HG03521 (cell line): ENCODE data around the gene LCN6.
"Not testable (repeated sequence)": the region's sequence is repeated elsewhere in the genome, so short reads cannot be mapped to it uniquely, and the experiment has no call there.

Experiments used
- ATAC-seq: cut with Tn5 transposase; IDR thresholded peaks from one replicate; pipeline ENCODE4 v1.9.1; 2021; ENCODE audit warnings: mild to moderate bottlenecking, moderate library complexity; ENCODE audit not compliant: unreplicated experiment

The LCN6 gene

DNA sequence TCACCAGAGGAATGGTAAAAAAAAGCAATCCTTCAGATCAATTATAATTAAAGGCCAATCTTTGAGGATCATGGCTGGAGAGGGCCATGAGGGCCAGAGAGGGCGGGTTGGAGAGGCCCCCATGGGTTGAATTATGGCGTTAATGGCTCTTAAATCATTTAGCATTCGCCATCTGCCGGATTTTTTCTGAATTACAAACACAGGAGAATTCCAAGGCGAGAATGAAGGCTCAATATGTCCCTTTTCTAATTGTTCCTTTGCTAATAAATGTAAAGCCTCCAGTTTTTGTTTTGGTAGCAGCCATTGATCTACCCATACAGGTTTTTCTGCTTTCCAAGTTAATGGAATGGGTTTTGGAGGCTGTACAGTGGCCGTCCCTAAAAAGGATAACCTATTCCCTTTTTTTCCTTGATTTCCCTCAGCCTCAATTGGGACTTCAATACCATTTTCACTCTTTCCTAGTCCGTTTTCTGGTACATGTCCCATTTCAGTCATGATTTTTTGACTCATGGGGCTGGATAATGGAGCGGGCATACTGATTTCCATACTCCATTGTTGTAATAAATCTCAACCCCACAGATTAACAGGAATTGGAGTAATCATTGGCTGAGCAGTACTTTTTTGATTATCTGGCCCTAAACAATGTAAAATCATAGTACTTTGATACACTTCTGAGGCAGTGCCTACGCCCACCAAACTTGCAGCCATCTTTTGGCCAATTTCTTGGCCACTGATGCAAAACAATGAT is 36.1 kb upstream of the LCN6 start:
- no peak for ATAC-seq

DNA sequence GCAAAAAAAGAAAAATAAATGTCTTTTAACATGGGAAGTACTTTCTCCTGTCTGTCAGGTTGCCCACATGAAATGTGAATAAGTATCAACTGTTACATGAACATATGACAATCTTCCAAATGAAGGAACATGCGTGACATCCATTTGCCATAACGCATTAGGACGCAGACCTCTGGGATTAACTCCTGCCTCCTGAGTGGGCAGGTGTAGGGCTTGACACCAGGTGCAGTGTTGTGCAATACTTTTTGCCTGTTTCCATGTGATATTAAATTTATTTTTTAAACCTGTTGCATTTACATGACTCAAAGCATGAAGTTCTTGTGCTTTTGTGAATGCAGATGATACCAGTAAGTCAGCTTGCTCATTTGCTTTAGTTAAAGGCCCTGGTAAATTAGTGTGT is 34.1 kb upstream of the LCN6 start:
- ATAC-seq, result no peak

DNA sequence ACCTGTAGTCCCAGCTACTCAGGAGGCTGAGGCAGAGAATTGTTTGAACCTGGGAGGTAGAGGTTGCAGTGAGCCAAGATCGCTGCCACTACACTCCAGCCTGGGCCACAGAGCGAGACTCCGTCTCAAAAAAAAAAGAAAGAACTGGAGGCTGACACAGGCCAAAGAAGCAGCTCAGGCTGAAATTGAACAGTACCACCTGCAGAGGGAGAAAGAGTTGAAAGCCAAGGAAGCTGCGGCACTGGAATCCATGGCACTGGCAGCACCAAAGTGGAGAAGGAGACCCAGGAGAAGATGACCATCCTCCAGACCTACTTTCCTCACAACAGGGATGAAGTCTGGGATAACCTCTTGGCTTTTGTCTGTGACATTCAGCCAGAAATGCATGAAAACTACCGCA is 31.5 kb upstream of the LCN6 start:
- ATAC-seq, result no peak

DNA sequence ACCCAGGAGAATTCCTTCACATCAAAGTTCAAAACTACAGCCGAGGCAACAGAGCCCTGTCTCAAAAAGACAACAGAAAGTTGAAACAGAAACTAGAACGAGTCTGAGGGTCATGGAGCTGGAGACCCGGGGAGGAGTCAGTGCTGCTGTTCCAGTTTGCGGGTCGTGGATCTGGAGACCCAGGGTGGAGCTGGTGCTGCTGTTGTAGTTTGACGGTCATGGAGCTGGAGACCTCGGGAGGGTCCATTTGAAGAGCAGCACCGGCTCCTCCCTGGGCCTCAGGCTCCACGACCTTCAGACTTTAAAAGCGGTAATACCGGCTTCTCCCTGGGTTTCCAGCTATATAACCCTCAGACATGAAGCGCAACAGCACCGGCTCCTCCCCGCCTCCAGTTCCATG is 29.0 kb upstream of the LCN6 start:
- no peak for ATAC-seq

DNA sequence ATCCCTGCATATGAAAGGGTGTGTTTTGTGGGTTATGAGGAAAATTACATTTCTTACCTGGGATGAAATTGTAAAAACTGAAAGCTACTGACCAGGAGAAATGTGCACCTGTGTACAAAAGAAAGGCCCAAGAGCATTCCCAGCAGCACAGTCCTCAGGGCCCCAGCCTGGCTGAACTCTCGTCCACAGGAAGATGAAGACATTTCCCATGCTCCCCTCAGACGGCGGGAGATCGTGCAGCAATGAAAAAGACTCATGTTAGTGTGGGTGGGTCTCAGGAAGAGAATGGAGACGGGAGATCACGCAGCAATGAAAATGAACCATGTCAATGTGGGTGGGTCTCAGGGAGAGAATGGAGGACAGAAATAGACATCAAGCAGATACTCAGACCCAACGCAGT is 28.6 kb upstream of the LCN6 start:
- ATAC-seq, result no peak

DNA sequence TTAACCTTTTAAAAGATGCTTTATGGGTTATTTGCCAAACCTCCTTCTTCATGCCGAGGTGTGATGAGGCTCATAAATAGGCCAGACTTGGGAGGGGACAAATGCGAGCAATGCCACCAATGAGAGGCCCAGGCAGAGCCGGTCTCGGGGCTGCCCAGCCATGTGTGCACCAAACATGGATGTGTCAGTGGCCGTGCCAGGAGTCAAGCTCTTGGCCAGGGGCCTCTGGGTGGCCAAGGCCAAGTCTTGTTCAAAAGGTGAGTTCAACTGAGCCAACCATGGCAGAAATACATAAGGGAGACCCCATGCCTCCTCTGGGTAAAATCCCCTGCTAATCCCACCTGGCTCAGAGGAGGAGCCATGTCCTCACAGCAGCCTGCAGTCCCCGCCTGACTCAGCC is 26.9 kb upstream of the LCN6 start:
- ATAC-seq, result no peak

DNA sequence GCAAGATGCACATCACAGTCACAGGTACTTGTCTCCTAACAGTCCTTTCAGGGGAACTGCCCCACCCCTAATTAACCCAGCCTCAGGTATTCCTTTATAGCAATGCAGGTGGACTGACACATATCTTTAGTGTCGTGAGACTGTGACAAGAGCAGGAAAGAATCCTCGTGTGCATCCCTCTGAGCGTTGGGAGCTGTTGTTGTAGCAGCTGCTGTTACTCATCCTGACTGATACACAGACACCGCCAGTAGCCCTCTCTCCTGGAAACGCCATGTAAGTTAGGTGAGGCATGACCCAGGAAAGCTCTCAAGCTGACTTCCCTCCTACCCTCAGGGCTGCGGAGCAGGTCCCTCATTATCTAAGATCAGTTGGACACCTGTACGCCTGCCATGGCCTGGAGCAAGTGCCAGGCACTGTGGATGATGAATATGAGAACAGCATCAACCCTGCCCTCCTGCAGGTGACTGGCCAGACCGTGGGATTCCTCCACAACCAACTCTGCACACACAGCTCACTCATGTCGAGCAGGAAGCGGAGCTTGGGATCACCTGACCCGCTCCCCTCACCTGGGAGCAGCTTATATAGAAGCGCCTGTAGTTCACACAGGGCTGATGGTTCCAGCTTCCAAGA is 26.2 kb upstream of the LCN6 start:
- ATAC-seq, result no peak

DNA sequence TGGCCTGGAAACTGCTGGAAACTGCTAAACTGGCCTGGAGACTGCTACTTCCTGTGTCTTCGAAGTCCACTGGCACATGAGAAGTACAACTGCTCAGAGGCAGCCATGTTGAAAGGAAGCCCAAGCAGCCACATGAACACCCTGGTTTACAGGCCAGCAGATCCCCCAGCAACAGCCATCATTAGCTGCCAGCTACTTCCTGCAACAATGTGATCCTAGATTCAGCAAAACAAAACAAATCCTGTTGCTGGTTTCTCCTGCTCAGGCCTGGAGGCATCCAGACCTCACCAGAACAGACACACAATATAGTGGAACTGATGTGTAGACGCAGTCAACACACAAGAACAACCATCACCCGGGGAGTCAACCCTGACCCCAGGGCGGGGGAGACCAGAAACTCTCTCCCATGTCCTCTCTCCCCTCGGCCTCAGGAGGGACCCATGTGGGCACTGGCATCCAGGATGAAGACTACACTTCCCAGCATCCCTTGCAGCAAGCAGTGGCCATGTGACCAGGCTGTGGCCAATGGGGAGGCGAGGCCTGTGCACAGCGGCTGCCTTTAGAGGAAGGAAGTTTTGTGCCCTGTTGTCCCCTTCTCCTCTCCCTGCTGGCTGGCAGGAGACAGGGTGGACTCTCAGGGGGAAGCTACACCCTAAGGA is 25.2 kb upstream of the LCN6 start:
- no peak for ATAC-seq

DNA sequence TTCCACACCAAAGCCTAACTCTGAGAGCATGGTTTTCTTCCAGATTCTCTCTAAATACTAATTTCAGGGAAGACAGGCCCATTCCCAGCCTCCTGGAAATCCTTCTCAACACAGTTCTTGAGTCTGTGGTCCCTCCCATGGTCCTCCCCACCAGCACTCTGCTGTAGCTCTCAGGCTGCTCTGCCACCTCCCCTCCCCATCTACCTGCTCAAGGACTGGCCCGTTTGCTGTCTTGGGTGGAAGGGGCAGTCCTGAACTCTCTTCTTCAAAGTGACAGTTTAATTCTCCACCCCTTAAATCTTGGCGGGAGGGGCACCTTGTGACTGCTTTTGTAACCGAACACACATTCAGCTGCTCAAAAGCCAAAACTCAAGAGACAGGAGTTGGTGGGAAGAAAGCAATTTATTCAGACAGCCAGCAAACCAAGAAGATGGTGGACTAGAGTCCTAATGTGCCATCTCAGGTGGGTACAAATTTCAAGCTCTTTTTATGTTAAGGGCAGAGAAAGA is 23.6 kb upstream of the LCN6 start:
- ATAC-seq, result no peak

DNA sequence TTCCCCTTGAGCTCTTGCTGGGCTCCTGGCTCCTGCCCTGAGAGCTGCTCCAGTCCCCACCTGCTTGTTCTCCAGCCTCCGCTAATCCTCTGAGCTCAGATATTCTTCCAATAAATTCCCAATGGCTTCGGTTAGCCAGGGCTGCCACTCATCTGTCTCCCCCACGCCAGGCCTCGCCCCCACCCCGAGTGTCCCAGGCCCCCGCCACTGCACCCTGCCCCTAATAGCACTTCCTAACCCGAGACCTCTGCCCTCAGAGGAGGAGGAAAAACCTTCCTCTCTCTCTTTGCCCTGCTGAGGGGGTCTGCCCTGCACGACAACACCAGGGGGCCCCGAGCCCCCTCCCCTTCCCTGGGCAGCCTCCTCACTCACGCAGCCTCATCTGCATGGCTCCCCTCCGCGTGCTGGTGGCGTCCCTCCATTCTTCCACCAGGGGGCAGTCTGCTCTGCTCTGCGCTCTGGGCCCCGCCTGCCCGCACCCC is 21.4 kb upstream of the LCN6 start:
- ATAC-seq, result no peak

DNA sequence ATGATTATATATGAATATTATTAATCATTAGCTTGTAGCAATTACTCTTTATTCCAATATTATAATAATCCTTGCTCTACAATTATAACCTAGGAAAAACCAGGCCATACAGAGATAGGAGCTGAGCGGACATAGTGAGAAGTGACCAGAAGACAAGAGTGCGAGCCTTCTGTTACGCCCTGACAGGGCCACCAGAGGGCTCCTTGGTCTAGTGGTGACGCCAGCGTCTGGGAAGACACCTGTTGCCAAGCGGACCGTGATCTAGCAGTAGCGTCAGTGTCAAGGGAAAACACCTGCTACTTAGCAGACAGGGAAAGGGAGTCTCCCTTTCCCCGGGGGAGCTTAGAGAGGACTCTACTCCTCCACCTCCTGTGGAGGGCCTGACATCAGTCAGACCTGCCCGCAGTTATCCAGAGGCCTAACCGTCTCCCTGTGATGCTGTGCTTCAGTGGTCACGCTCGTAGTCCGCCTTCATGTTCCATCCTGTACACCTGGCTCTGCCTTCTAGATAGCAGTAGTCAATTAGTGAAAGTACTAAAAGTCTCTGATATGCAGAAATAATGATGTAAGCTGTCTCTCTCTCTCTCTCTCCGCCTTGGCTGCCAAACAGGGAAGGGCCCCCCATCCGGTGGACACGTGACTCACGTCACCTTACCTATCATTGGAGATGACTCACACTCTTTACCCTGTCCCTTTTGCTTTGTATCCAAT is 18.2 kb upstream of the LCN6 start:
- ATAC-seq, result not testable (repeated sequence)

DNA sequence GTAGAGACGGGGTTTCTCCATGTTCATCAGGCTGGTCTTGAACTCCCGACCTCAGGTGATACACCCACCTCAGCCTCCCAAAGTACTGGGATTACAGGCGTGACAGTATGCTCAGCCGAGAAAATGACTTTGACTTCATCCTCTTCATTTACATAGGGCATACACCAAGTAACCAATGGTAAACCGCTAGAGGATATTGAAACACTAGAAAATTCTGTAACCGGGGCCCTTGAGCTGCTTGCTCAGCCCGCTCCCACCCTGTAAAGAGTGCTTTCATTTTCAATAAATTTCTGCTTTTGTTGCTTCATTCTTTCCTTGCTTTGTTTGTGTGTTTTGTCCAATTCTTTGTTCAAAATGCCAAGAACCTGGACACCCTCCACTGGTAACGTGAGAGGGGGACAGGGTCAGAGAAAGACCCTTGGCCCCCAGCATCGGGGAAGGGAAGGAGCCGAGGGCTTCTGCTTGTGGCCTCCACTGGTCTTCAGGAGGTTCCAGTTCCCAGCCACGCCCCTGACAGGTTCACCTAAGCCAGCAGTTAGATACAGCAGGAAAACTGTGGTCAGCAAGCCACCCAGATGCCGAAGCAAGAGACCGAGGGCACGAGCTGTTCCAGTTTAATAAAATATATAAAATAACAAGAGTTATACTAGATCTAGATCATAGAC is 17.6 kb upstream of the LCN6 start:
- ATAC-seq, result not testable (repeated sequence)

DNA sequence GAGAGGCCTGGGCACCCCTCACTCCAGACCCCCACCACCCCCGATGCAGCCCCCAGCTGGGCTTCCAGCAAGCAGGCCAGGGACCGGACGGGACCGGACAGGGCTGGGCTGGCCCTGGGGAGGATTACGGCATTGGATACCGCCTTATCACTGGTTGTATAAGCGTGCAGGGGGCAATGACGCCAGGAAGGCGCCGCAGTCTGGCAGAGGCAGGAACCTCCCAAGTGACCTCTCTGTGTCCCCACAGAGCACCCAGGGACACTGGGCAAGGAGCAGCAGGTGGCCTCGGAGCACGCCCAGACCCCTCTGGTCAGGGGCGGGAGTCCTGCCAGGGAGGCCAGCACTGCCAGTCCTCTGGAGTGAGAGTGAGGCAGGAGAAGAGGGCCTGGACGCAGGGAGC is 16.7 kb upstream of the LCN6 start:
- ATAC-seq, result no peak

DNA sequence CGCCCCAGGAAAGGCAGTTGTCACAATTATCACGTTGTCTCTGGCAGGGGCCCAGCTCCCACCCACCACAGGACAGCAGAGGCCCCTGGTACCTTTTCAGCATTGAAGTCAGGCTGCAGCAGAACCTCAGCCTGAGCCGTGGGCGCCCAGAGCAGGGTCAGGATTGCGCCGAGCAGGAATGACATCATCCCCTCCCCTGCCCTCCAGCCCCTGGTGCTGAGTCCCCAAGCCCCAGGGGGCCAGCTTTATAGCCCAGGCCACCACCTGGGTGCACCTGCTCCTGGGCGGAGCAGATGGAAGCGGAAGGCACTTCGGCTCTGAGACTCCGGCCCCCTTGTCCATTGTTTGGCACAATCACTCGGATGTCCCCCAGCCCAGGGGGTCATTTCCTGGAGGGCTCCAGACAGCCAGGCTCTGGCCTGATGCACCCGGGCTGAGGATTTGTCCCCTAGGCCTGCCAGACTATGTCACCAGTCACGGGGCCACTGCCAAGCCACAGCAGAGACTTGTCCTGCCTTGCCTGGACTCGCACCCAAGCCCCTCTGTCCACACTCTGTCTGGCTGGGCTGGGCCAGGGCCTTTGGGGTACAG is 16.1 kb upstream of the LCN6 start, which contains the start of gene LCN15:
Gene LCN15 (minus strand): TSS at position 218 of the 591 bp plus-strand sequence. CDS start 30 bp downstream, at position 188.
- ATAC-seq, result no peak

DNA sequence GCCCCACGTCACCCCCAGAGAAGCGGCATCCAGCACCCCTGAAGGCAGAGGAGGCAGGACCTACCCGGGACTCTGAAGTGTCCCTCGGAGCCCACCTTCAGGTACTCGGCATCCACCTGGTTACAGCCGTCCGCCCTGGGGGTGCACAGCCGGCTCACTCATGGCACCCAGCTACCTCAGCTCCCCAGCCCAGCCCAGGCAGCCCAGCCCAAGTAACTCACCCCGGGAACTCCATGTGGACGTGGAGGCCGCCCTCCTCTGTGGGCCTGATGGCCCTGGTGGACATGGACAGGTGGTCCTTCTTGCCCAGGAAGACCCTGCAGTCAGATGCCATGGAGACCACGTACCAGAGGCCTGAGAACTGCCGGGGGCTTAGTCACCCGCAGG is 15.3 kb upstream of the LCN6 start:
- no peak for ATAC-seq

DNA sequence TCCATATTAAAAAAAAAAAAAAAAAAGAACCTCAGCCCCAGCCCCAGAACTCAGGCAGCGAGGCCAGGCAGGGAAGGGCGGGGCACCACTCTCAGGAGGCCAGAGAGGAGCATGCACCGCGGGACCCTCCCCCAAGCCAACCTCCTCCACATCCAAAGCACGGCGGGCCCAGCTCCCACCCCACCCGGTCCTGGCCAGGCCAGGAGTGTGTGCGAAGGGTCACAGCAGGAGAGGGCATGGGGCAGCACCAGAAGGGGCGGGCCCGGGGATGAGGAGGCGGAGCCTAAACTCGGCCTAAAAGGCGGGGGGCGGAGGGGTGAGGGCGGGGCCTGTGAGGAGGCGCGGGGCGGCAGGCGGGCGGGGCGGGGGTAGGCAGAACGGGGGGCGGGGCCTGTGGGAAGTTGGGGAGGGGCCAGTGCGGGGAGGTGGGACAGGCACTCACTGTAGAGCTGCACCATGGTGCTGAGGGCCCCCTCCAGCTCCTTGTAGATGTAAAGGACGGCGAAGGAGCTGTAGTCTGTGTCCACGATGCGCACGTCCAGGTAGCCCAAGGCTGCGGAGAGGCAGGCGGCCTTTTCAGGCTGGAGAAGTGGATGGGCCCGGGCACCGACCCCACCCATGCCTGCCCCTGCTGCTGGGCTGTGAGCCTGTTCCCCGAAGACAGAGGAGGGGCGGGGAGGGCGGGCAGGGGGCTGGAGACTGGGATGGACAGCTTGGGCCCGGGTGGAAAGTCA is 14.8 kb upstream of the LCN6 start:
- no peak for ATAC-seq

DNA sequence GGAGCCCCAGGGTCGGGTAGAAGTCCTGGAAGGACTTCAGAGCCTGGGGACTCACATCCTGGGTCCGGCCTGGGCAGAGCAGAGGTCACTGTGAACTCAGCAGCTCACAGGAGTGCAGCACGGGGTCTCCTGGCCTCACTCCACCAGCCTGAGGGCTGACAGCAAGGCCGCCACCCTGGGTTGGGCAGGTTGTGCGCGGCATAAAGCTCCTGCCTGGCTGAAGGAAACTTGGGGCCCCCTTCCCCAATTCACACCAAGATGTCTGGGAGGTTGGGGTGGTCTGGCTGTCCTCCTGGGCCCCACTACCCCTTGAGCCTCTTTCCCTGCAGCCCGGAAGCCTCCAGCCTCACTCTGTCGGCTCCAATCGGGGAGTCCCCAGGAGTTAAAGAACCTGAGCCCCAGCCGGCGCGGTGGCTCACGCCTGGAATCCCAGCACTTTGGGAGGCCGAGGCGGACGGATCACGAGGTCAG is 13.9 kb upstream of the LCN6 start:
- no peak for ATAC-seq

DNA sequence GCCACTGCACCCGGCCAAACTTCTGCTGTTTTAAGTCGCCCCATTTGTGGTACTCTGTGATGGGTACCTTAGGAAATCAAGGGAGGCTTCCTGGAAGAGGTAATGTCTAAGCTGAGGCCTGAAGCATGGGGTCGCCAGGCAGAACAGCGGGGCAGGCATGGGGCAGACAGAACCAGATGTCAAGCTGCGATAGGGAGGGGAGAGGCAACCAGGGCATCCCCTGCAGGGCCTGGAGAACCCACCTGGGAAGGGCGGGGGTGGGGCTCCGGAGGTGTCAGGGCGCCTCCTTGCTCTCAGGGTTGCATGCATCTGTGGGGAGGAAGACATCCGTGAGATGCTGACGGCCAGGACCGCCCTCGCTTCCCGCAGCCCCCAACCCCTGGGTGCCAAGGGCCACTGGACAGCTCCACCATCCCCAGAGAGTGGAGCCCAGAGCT is 13.2 kb upstream of the LCN6 start:
- ATAC-seq, result no peak

DNA sequence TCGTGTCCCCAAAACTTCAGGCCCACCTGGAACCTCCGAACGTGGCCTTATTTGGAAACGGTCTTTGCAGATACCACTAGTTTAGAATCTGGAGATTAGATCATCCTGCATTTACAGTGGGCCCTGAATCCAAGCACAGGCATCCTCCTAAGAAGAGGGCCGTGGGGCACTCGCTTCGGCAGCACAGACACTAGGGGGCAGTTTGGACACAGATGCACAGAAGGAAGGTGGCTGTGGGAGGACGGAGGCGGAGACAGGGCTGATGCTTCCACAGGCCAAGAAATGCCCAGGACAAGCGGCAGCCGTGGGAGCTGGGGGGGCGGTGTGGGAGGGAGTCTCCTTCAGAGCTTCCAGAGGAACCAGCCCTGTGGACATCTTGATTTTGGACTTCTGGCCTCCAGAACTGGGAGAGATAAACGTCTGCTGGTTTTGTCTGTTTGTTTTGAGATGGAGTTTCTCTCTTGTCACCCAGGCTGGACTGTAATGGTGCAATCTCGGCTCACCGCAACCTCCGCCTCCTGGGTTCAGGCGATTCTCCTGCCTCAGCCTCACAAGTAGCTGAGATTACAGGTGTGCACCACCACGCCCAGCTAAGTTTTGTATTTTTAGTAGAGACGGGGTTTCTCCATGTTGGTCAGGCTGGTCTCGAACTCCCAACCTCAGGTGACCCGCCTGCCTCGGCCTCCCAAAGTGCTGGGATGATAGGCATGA is 12.7 kb upstream of the LCN6 start:
- not testable (repeated sequence) for ATAC-seq
